HG02852 (cell line): Measurements from ENCODE around the gene ZNF263.

ENCODE experiments used
- ATAC-seq: cut with Tn5 transposase; IDR thresholded peaks from one replicate; pipeline ENCODE4 v1.9.1; 2021; ENCODE audit warnings: mild to moderate bottlenecking, moderate library complexity; ENCODE audit not compliant: unreplicated experiment

ZNF263 gene

GRCh38 chr16:3317315-3317999 lies 34.2 kb downstream of the ZNF263 start:
- ATAC-seq = no peak

- ATAC-seq = no peak
These were observed 38.5 kb downstream of the ZNF263 start for GRCh38 chr16:3321816-3322215.

- ATAC-seq = no peak
These were observed 44.2 kb downstream of the ZNF263 start for GRCh38 chr16:3327514-3327913.

GRCh38 chr16:3328104-3328503 lies 44.8 kb downstream of the ZNF263 start:
- ATAC-seq = no peak

GRCh38 chr16:3328643-3329042 lies 45.4 kb downstream of the ZNF263 start:
- no peak for ATAC-seq
